NCI-H2029 treated with DMSO at 0.1 percent for 48 hours (cell line): ENCODE measurements around the gene DAP.
"Not testable (repeated sequence)": the region's sequence is repeated elsewhere in the genome, so short reads cannot be mapped to it uniquely, and the experiment has no call there.

Experiments
- DNase-seq: peaks from one replicate; lab custom pipeline; 2025; lab: John Stamatoyannopoulos, UW

Gene DAP

GRCh38 chr5:10631316-10631996 lies 129.6 kb downstream of the DAP start:
- no peak for DNase-seq

- not testable (repeated sequence) for DNase-seq
These were observed 130.3 kb downstream of the DAP start for GRCh38 chr5:10630744-10631143.

GRCh38 chr5:10630126-10630525 lies 130.9 kb downstream of the DAP start:
- no peak for DNase-seq

GRCh38 chr5:10629682-10630081 lies 131.4 kb downstream of the DAP start:
- no peak for DNase-seq
